HG03064 (cell line): ENCODE results near the gene SH3GLB1.
A peak's percentile ranks its signal among the peaks of the same experiment; 100 is the strongest.
"Not testable (repeated sequence)": the region's sequence is repeated elsewhere in the genome, so short reads cannot be mapped to it uniquely, and the experiment has no call there.

Experiments
- ATAC-seq: cut with Tn5 transposase; IDR thresholded peaks from one replicate; pipeline ENCODE4 v1.9.1; 2021; ENCODE audit warnings: low read depth; ENCODE audit not compliant: unreplicated experiment

The SH3GLB1 gene

DNA sequence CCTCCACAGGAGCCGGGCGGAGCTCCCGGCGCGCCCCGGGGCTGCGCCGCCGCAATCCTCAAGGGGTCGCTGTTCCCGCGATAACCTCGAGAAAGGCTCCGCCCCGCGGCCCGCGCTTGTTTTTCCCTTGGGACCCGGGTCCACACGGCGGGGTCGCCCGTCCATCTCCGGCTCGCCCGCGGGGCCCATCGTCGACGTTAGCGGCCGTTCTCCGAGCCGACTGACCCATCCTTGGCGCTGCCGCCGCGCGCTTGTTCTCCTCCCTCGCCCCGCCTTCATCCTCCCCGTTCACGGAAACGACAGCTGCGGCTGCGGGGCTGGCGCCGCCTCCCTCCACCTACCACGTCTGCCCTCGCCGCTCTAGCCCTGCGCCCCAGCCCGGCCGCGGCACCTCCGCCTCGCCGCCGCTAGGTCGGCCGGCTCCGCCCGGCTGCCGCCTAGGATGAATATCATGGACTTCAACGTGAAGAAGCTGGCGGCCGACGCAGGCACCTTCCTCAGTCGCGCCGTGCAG is at the start of gene SH3GLB1:
SH3GLB1 (plus strand) TSS at position 119 of the 514 bp plus-strand sequence; CDS start at position 443, 324 bp downstream.
- ATAC-seq: peak; percentile 85

DNA sequence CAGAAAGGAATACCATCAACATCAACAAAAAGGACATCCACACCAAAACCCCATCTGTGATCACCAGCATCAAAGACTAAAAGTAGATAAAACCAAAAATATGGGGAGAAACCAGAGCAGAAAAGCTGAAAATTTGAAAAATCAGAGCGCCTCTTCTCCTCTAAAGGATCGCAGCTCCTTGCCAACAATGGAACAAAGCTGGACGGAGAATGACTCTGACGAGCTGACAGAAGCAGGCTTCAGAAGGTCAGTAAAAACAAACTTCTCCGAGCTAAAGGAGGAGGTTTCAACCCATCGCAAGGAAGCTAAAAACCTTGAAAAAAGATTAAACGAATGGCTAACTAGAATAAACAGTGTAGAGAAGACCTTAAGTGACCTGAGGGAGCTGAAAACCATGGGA is 46.0 kb upstream of the SH3GLB1 start:
- not testable (repeated sequence) for ATAC-seq

DNA sequence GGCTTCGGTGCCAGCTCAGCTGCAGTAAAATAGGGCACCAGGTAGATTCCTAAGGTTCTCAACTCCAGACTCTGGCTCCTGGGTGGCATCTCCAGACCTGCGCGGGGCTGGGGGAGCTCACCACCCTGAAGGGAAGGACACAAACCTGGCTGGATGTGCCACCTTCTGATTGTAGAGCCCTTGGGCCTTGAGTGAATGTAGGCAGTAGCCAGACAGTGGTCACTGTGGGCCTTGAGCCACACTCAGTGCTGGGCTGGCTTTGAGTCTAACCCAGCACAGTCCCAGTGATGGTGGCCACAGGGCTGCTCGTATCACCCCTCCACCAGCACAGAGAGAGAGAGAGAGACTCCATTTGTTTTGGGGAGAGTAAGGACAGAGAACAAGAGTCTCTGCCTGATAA is 38.0 kb upstream of the SH3GLB1 start:
- no peak for ATAC-seq

DNA sequence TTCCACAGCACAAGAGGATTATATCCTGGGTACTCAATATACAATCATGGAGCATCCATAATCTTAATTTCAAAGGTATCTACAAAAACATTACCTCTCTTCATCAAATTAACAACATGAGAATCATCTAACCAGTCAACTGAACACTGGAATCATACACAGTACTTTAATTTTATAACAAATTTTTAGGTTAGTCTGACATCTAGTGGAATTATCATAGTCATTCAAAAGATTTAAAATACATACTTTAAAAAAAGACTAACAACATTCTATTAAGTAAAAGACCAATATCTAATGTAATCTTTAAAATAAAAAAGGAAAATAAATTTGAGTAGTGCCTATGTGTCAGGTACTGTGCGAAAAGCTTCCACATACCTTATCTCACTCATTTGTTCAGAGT is 16.8 kb upstream of the SH3GLB1 start:
- ATAC-seq: no peak

DNA sequence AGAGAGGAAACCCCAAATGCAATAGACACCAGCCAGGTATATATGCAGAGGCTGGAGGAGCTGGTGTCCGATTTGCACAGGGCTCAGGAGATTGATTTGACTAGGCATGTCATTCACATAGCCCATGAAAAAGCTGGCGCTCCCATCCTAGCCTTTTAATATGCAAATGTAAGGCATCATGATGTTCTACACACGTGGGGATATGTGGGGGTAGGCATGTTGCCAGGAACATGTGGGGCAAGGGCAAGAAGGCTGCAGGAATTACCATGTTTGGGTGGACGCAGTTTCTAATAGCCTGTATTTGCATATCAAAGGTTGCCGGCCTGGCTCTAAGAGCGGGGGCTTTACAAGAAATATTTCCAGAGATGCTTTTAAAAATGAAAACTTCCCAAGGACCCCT is 11.7 kb upstream of the SH3GLB1 start:
- no peak for ATAC-seq

DNA sequence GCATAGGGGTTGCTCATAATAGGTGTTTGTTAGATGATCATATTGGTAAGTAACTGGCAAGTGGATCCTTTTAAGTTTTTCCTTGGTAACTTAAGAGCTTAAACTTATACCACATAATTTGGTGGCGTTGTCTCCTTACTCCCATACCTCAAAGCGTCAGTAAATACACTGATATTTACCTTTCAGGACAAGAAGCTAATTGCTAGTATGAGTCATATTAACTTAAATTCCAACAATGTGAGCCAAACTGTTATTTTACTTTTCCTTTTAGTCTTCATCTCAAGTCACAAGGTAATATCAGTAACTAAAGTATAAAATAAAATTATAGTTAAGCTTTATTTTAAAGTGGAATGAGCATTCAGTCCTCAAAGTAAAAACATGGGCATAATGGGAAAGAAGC is 9.0 kb upstream of the SH3GLB1 start:
- ATAC-seq: no peak

DNA sequence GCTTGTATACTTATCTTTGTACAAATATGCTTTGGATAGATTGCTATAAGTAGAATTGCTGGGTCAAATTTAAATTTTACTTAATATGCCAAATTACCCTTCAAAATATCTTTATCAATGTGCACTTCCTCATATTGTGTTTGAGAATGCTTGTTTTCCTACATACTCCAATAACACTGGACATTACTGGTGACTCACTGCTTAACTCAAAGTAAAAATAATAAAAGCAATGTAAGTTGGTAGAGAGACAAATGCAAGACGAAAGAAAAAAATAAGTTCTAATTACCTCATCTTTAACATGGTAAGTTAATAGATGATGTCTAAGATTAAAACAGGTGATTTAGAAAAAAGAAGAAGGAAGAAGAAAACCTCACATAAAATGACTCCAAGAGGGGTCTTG is 7.9 kb upstream of the SH3GLB1 start:
- no peak for ATAC-seq

DNA sequence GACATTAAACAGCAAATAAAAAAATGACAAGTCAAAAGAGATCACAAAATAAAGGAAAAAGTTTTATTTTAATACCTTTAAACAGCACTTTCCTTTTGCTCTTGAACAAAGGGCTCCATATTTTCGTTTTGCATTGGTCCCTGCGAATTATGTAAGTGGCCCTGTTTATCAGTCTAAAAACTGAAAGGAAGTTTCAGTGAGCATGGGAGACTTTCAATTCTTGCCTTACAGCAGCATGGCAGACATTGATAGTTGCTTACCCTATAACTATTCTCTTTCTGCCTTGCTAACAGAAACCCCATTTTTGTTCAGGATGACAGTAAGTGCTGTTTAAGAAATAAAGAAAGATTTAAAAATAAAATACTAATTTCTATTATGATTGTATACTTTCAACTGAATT is 5.2 kb upstream of the SH3GLB1 start:
- ATAC-seq: no peak

DNA sequence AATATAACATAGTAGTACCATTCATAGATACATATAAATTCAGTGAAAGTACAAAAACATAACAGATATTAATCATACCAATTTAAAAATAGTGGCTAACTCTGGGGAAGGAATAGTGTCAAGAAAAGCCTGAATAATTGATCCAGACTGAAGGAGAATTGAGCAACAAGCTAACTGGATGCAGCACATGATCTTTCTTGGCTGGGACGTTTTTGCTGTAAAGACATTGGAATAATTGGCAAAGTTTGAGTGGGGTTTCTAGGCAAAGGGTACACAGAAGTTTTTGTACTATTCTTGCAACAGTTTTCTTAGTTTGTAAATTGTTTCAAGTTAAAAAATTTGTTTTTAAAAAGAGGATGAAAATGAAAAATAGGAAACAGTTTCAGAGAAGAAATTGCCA is 2.6 kb upstream of the SH3GLB1 start:
- no peak for ATAC-seq

DNA sequence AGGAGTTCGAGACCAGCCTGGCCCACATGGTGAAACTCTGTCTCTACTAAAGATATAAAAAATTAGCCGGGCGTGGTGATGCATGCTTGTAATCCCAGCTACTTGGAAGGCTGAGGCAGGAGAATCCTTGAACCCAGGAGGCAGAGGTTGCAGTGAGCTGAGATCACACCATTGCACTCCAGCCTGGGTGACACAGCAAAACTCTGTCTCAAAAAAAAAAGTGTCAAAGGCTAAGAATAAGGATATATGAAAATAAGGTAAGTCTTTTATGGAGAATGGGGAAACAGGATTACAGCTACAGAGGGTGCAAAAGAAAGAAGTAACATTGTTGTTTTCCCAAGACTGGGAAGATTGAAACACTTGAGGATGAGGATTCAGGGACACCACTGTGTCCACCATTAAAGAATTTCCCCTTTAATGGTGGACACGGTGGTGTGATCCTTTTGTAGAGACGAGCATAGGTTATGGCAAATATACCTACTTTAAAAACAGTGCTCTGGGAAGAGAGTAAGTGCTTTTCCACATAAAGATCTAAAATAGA is 1.4 kb upstream of the SH3GLB1 start:
- not testable (repeated sequence) for ATAC-seq

DNA sequence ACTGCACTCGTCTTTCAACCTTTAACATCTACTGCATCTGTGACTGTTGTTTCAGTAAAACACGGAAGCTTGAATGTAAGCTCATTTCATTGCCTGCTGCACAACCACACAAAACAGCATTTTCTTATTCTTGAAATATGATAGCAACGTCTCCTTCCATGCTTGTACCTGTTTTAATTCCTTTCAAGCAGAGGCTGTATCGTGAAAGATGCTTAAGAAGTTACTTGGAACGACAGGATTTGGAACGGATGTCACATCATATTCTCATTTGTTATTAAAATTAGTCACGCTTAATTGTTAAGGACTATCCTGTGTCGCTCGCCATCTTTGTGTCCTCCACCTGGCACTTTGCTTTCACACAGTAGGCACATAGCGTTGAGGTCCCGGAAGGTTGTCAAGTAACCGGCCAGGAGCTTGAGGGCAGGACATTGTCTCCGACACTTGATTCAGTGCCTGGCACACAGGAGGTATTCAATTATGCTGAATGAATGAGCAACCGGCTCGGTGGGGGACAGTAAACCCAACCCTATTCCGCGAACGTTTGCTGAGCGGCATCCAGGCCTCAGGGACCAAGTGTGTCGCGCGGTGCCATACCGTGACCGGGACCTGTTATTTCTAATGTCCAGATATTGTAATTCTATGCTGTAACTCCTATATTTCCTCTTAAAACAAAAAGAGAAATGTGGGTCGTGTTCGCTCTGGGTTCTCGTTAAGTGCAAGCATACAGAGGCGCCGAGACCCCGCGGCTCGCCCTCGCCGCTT is 499 bp upstream of the SH3GLB1 start:
- ATAC-seq: peak; percentile 30

DNA sequence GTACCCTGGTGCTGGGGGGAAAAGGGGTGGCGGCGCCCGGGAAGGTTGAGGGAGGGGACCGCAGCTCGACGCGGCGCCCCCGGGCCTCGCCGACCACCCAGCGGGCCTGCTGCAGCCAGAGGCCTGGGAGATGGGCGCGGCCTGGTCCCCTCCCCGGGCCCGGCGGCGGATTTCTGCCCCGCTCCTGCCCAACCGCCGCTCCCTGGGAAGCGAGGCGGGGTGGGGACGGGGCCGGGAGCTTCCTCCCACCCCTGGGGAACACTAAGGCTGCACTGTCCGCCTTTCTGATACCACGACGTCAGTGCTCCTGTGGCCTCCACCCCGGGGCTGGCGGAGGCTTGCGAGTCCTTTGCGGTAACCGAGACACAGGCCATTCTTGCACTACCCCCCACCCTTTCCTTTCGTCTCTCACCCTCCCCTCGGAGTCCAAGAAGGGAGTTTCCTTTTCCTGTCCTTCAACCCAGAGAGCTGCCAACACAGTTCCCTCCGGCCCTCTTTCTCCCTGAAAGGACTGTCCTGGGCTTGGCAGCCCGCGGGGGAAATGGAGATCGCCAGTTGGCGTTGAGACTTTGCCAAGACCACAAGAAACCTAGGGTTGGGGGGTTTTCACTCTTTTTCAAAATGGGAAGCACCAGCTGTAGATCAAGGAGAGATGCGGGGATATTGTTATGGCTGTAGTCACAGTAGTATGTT is 742 bp downstream of the SH3GLB1 start:
- ATAC-seq: peak; percentile 34

DNA sequence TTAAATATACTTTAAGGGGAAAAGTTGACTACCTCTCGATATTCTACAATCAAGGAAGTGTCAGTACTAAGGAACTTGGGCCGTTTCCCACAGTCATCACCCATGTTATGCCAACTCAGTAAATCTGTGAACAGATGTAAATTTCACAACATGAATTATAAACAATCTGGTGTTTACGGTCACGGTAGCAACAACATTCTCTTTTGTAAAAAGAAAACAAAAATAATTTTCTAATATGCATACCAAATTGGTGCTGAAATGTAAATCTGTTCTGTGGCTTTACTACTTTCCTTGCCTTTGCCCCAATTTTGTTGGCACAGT is 1.2 kb downstream of the SH3GLB1 start:
- ATAC-seq: no peak

DNA sequence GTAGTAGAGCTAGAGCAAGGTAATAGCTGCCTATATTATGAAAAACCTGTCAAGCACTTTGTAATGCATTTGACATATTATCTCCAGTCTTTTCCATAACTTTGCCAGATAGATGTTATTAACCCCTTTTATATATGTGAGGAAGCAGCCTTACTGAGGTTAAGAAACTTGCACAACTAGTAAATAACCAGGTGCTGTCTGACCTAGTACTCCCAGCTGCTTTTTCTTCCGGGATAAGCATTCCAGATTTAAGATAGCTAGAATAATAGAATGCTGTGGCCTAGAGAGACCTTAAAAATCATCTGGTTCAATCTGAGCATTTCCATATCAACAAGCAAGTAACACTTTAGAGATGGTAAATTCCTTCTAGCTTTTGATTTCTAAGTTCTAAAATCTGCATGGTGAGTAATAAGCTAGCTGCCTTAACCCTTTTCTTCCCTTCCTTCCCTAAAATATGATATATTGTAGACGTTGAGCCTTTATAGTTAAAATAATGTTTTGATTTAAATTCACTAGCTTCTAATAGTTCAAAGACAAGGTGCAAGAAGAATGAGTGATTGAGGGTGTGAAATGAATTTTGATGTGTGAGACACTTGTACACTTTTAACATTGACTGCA is 1.8 kb downstream of the SH3GLB1 start:
- no peak for ATAC-seq

DNA sequence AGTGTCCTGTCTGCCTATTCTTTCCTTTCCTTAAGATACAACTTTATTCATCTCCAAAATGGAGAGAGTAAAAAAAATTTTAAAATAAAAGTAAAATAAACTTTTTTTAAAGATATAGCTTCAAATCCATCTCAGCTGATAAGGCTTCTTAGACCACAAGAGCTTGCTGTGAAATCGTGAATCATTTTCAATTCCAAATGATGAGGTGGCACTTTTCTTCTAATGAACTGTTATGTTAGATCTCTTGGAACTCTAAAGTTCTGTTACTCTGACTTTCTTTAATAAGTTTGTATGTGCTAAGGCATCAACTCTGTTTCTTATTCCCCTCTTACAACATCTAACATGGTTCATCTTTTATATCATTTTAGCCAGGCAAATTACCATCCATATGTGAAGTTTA is 4.5 kb downstream of the SH3GLB1 start:
- ATAC-seq: no peak

DNA sequence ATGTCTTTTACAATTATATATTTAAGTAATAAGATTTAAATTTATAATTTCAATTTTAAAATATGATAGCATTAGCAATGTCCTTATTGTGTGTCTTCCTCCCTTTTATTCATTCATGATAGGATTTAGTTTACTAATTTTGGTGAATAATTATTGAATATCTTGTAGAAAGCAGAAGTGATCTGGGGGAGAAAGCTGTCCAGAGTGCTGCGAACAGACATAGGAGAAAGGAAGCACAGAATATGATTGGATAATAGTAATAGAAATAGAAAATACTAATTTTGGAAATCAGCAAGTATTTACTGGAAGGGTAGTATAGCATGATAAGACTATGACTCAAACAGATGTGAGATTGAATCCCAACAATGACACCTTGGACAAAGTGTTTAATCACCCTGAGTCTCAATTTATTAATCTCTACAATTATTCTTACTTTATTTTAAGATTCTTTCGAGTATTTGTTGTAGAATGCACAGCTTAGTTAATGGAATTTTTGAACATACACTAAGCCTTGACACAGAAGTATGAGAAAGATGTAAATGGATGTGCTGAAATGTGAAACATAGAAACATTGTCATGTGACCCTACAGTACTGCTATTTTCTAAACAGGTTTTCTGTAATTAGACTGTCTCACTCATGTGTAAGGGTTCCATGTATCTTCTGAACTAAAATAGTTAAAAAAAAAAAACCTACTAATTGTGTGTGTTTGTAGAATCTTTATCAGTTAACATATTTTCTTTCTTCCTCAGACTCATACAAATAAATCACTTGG is 7.9 kb downstream of the SH3GLB1 start:
- no peak for ATAC-seq

DNA sequence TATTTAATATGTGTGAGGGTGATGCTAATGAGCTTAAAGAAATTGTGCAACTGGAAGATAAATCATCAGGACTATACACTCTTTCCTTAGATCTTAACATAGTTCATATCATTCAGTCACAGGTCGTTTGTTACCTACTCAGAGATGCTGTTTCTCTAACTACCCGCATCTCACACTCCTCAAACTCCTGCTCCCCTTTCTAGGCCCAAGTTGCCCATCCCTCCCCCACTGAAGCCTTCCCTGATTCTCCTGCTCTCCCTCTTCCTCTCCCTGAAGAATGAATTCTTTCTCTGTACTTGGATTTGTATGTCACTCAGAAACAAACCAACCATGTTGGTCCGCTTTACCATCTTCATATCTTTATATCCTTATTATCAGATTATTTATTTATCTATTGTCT is 9.1 kb downstream of the SH3GLB1 start:
- no peak for ATAC-seq

DNA sequence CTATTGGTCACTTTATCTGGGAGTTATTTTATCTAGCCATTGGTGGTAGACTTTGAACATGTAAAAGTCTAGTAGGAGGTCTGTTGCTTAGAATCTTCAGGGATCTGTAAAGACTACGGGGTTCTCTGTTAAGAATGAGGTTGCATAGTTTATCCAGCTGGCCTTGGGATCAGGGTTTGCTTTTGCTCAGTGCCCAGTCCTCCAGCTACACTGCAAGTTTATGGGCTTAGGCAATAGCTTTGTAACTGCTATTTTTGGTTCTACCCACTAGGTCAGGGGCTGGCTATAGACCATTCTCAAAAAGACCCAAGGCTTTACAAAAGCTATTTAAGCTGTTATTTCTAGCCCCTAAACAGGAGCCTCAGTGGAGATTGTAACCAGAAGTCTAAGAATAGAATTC is 9.8 kb downstream of the SH3GLB1 start:
- no peak for ATAC-seq

DNA sequence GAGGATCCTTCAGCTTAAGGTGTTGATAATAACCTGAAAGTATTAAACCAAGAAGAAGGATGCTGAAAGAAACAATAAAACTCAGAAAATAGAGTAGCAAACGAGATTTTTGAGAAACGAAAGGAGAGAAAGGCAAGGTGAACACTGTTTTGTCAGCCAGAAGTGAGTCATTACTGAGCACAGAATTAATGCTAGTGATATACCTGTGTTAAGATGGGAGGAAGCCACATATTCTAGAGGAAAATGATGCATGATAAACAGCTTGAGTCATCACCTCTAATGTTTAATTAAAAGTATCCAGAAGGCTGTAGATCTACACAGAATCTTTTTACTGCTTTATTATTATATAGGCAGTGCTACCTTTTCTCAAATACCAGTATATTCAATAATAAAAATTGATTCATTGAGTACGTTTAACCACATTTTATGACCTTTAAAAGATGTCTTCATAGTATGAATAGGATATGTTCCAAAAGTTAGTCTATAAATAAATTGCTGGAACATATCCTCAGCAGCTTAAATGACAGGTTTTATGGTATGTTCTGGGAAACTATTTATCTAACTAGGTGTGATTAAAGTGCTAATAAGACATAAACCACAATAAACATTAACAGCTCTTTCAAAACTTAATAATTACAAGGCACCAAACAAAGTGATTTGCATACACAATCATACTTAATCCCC is 10.3 kb downstream of the SH3GLB1 start:
- no peak for ATAC-seq

DNA sequence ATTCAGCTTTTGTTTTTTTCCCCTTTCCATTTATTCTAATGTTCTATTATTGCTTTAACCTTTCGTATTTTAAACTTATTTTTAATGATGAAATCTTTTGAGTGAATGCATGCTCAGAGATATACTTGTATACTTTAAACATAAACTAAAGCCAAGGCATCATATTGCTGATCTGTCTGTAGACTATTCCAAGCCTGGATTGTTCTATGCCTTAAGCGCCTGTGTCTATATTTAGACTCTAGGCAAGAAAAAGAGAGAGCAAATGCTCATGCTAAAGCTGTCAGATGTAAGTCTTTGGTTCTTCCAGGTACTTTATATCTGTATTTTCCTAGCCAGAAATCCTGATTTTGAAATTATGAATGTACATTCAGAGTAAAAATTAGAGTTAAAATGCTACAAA is 14.4 kb downstream of the SH3GLB1 start:
- ATAC-seq: no peak
